HepG2 (cell line): ENCODE data around the gene FCHO1. TPM values are rescaled to one million over a fixed set of nuclear protein-coding genes. Genes with fewer than 3 reads are reported as not detected.

ENCODE experiments used
- CERS6 ChIP-seq: sonication (generic); formaldehyde crosslinking; IDR thresholded peaks from 2 replicates; pipeline ENCODE4 v1.5.0; 2020; ENCODE audit warnings: missing genetic modification reagents
- DMAP1 ChIP-seq: IDR thresholded peaks from 2 replicates; pipeline ENCODE4 v1.6.1; 2016
- FOXC1 ChIP-seq: sonication (generic); formaldehyde crosslinking; IDR thresholded peaks from 2 replicates; pipeline ENCODE4 v1.8.0; 2022; ENCODE audit warnings: mild to moderate bottlenecking, missing genetic modification reagents, borderline replicate concordance
- GABPB1 ChIP-seq: IDR thresholded peaks from 2 replicates; pipeline ENCODE4 v1.6.1; 2016; ENCODE audit warnings: mild to moderate bottlenecking, missing genetic modification reagents, moderate library complexity, missing compliant biosample characterization
- GPBP1L1 ChIP-seq: sonication (generic); formaldehyde crosslinking; IDR thresholded peaks from 2 replicates; pipeline ENCODE4 v1.5.0; 2020; ENCODE audit warnings: mild to moderate bottlenecking, missing genetic modification reagents
- HOXA5 ChIP-seq: sonication (generic); formaldehyde crosslinking; IDR thresholded peaks from 2 replicates; pipeline ENCODE4 v1.4.0; 2020; ENCODE audit warnings: missing genetic modification reagents
- HOXD1 ChIP-seq: sonication (generic); formaldehyde crosslinking; IDR thresholded peaks from 2 replicates; pipeline ENCODE4 v1.5.0; 2020; ENCODE audit warnings: missing genetic modification reagents
- IKZF5 ChIP-seq: IDR thresholded peaks from 2 replicates; pipeline ENCODE4 v1.6.1; 2018; ENCODE audit warnings: missing genetic modification reagents, mild to moderate bottlenecking, missing compliant biosample characterization
- NFKBIZ ChIP-seq: IDR thresholded peaks from 2 replicates; pipeline ENCODE4 v1.6.1; 2018; ENCODE audit warnings: missing genetic modification reagents, missing compliant biosample characterization
- RNF219 ChIP-seq: sonication (generic); formaldehyde crosslinking; IDR thresholded peaks from 2 replicates; pipeline ENCODE4 v1.5.0; 2020; ENCODE audit warnings: mild to moderate bottlenecking, missing genetic modification reagents
- RORA ChIP-seq: sonication (generic); formaldehyde crosslinking; IDR thresholded peaks from 2 replicates; pipeline ENCODE4 v1.5.0; 2020; ENCODE audit warnings: mild to moderate bottlenecking, missing genetic modification reagents, moderate library complexity
- SALL2 ChIP-seq: sonication (generic); formaldehyde crosslinking; IDR thresholded peaks from 2 replicates; pipeline ENCODE4 v1.8.1; 2023; ENCODE audit warnings: mild to moderate bottlenecking, missing genetic modification reagents, inconsistent platforms
- ZBTB42 ChIP-seq: sonication (generic); formaldehyde crosslinking; IDR thresholded peaks from 2 replicates; pipeline ENCODE4 v1.5.0; 2020; ENCODE audit warnings: mild to moderate bottlenecking, missing genetic modification reagents
- ZNF234 ChIP-seq: sonication (generic); formaldehyde crosslinking; conservative IDR thresholded peaks from 2 replicates; pipeline ENCODE4 v1.5.1; 2020; ENCODE audit warnings: mild to moderate bottlenecking, missing genetic modification reagents
- ZNF275 ChIP-seq: sonication (generic); formaldehyde crosslinking; IDR thresholded peaks from 2 replicates; pipeline ENCODE4 v1.8.0; 2022; ENCODE audit warnings: missing genetic modification reagents, mild to moderate bottlenecking, inconsistent platforms, borderline replicate concordance
- ZNF281 ChIP-seq: sonication (generic); formaldehyde crosslinking; IDR thresholded peaks from 2 replicates; pipeline ENCODE4 v1.4.0; 2020; ENCODE audit warnings: missing genetic modification reagents, borderline replicate concordance
- ZNF333 ChIP-seq: sonication (generic); formaldehyde crosslinking; IDR thresholded peaks from 2 replicates; pipeline ENCODE4 v1.4.0; 2020; ENCODE audit warnings: mild to moderate bottlenecking, missing genetic modification reagents, borderline replicate concordance
- ZNF570 ChIP-seq: sonication (generic); formaldehyde crosslinking; IDR thresholded peaks from 2 replicates; pipeline ENCODE4 v1.4.0; 2020; ENCODE audit warnings: mild to moderate bottlenecking, missing genetic modification reagents, borderline replicate concordance
- ZNF740 ChIP-seq: sonication (generic); formaldehyde crosslinking; IDR thresholded peaks from 2 replicates; pipeline ENCODE4 v1.4.0; 2020; ENCODE audit warnings: missing genetic modification reagents
- polyA plus RNA-seq, 8 experiments: library from polyadenylated mRNA; depleted of rRNA in 3 of 8; stranded (reverse) in 7 of 8; unstranded in 1 of 8; fragments of >200 nt; fragmentation: Illumina TruSeq in 4 of 8; extraction: Trizol in 4 of 8; gene quantifications; 2 replicates each; pipeline versions ENCODE4 v1.2.1 to v1.2.3, GENCODE V29; 2011 to 2016; ENCODE audit warnings: low read depth in 4 of 8, missing spikeins in 1 of 8, mixed read lengths in 1 of 8; ENCODE audit not compliant: insufficient read depth in 1 of 8
- total RNA-seq, 5 experiments: library from RNA; depleted of rRNA; stranded (reverse); fragments of >200 nt; fragmentation: Illumina TruSeq; extraction: Trizol; gene quantifications; 2 replicates each; pipeline ENCODE4 v1.2.3, GENCODE V29; 2016; ENCODE audit warnings: low read depth in 1 of 5

Gene FCHO1
- total and polyA plus RNA-seq, 2 of the 13 experiments (the other 11 are each of a cell fraction or from before 2014, with no cell fraction given), result 1.3 to 3.1 TPM

GRCh38 chr19:17766543-17767131, 15.4 kb downstream of the FCHO1 start (continued):
- TF ChIP-seq IKZF5 (0 out of 2 replicates have a peak, but pooled peaks have one; percentile 45), RNF219 (no peak), HOXA5 (peak; percentile 54; the same call in 1 of the 2 replicates), ZBTB42 (CRISPR knock-in tag) (no peak), NFKBIZ (CRISPR knock-in tag) (no peak), ZNF281 (no peak), ZNF234 (CRISPR knock-in tag) (no peak), GPBP1L1 (CRISPR knock-in tag) (no peak), DMAP1 (CRISPR knock-in tag) (peak; percentile 57; the same call in 1 of the 2 replicates), ZNF570 (CRISPR knock-in tag) (no peak), SALL2 (no peak; the same call in 1 of the 2 replicates), FOXC1 (CRISPR knock-in tag) (no peak), ZNF275 (peak; percentile 75), ZNF740 (CRISPR knock-in tag) (no peak; the same call in 1 of the 2 replicates), HOXD1 (CRISPR knock-in tag) (no peak), RORA (CRISPR knock-in tag) (no peak), ZNF333 (CRISPR knock-in tag) (peak; percentile 56; the same call in 1 of the 2 replicates), GABPB1 (CRISPR knock-in tag) (peak; percentile 70), CERS6 (CRISPR knock-in tag) (no peak)
